Activated B cell treated with CpG ODN at 0.5 μM for 24 hours (primary cell): ENCODE results near the gene UNCX. TPM values are rescaled to one million over a fixed set of nuclear protein-coding genes. Genes with fewer than 3 reads are reported as not detected.

Experiments
- ATAC-seq: fragments of 200-7000 bp; cut with Tn5 transposase; one replicate; pipeline ENCODE4 v1.10.0; 2021; ENCODE audit warnings: low read depth, mild to moderate bottlenecking, moderate library complexity
- CTCF ChIA-PET: fragments of 350-600 bp; sonication (Branson Sonifier 250); formaldehyde crosslinking; loops from one replicate; lab custom pipeline; 2021; ENCODE audit warnings: antibody characterized with exemption; lab: Charles Lee
- POLR2A ChIA-PET: fragments of 350-600 bp; sonication (Branson Sonifier 250); formaldehyde crosslinking; loops from one replicate; lab custom pipeline; 2021; ENCODE audit warnings: antibody characterized with exemption; lab: Charles Lee
- DNase-seq: peaks from one replicate; pipeline ENCODE4 v3.0.0; 2022
- H3K27ac Mint-ChIP-seq: one replicate; pipeline ENCODE4 v1.8.0; 2020; ENCODE audit warnings: mixed read lengths
- H3K27me3 Mint-ChIP-seq: one replicate; pipeline ENCODE4 v1.8.0; 2021; ENCODE audit warnings: mixed read lengths
- H3K36me3 Mint-ChIP-seq: one replicate; pipeline ENCODE4 v1.8.0; 2021; ENCODE audit warnings: low read depth, mixed read lengths
- H3K4me1 Mint-ChIP-seq: one replicate; pipeline ENCODE4 v1.8.0; 2021; ENCODE audit warnings: mixed read lengths
- H3K4me3 Mint-ChIP-seq: one replicate; pipeline ENCODE4 v1.8.0; 2020; ENCODE audit warnings: mild to moderate bottlenecking, mixed read lengths
- H3K9me3 Mint-ChIP-seq: one replicate; pipeline ENCODE4 v1.8.0; 2020; ENCODE audit warnings: mixed read lengths
- intact Hi-C: fragments of 100-400 bp; cut with micrococcal nuclease; formaldehyde crosslinking; loops from one replicate; pipeline ENCODE4 v1.15.1; 2024
- total RNA-seq: library from RNA; stranded (reverse); gene quantifications from 2 replicates; pipeline ENCODE4 v1.2.3, GENCODE V29; 2022
- TF ChIP-seq, protein P1 (sequence below): fragments of 200-600 bp; IDR thresholded peaks from one replicate; pipeline ENCODE4 v1.8.0; 2022; ENCODE audit warnings: antibody characterized with exemption, mild to moderate bottlenecking

The UNCX gene
- total RNA-seq, 1 donor from 2014 or later: not detected

DNA sequence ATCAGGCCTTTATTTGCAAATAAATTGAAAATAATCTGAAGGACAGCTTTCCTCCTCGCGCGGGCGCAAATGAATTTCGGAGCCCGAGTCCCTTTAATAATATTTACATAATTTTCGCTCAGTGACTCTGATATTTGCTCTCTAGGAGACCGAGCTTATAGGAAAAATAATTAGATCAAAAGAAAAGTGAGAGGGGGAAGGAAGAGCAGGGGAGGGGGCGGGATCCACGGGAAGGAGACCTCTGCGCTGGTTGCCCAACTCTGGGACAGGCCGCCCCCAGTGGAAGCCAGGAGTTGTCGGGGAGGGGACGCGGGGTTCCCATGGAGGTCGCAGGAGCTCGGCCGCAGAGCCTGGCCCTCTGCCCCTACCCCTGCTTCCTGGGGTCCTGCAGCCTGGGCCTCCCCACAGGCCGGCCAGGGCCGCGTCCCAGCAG is 5.8 kb downstream of the UNCX start:
- H3K27me3 Mint-ChIP-seq: peaks cover 38% of the 10 kb centered on the region
- intact Hi-C loops: loop anchor here (10.0 kb wide), 1 partner anchor 296 kb away; the partner anchor contains the start of gene MAFK
- ChIA-PET CTCF (no interaction called here), POLR2A (no interaction called here)
- peaks cover 8% of the 10 kb centered on the region for H3K4me1 Mint-ChIP-seq
- H3K27ac Mint-ChIP-seq: no peak overlapping the region
- TF ChIP-seq, protein P1, sequence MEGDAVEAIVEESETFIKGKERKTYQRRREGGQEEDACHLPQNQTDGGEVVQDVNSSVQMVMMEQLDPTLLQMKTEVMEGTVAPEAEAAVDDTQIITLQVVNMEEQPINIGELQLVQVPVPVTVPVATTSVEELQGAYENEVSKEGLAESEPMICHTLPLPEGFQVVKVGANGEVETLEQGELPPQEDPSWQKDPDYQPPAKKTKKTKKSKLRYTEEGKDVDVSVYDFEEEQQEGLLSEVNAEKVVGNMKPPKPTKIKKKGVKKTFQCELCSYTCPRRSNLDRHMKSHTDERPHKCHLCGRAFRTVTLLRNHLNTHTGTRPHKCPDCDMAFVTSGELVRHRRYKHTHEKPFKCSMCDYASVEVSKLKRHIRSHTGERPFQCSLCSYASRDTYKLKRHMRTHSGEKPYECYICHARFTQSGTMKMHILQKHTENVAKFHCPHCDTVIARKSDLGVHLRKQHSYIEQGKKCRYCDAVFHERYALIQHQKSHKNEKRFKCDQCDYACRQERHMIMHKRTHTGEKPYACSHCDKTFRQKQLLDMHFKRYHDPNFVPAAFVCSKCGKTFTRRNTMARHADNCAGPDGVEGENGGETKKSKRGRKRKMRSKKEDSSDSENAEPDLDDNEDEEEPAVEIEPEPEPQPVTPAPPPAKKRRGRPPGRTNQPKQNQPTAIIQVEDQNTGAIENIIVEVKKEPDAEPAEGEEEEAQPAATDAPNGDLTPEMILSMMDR: no peak
- ATAC-seq (no peak), DNase-seq (no peak)
- H3K9me3 Mint-ChIP-seq: no peaks in the 10 kb centered on the region
- H3K36me3 Mint-ChIP-seq: no peaks in the 10 kb centered on the region
- no peak overlapping the region for H3K4me3 Mint-ChIP-seq

DNA sequence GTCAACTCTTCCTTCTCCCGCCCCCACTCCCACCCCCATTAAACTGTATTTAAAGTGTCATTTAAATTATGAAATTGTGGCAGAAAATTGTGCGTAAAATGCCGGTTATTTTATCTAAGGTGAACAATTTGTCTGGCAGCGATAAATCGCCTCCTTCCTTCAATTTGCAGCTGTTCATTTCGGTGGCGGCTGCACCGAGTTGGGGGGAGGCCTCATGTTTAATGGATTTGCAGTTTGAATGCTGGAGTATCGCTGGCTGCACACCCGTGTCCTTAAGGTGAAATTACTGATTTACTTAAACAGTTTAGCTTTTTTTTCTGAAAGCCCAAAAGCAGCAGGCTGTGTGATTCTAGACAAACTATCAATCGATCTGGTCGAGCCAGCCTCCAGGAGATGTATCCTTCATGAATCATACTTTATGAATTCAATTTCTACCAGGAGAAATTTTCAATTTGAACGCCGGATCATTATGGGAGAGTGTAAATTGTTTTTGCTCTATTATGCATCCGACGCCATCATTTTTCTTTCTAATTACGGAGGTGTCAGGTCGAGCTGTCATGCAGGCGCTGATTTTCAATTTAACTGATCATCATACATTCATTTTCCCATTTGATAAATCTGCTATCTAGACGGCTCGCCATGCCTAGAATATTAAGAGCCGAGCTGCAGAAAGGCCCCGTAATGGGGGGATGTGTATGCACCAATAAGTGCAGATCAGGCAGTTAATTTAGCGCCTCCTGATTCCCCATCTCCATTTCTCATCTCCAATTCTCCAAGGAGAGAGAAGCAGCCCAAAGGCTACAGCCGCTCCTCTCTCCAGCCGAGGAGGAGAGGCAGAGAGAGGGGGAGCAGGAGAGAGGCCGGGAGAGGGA is 6.5 kb downstream of the UNCX start:
- Mint-ChIP-seq H3K27me3 (peaks cover 43% of the 10 kb centered on the region), H3K36me3 (no peaks in the 10 kb centered on the region), H3K4me3 (no peak overlapping the region), H3K27ac (peak overlapping the region; percentile 35), H3K9me3 (no peaks in the 10 kb centered on the region), H3K4me1 (peaks cover 8% of the 10 kb centered on the region)
- intact Hi-C loops: loop anchor here (10.0 kb wide), 1 partner anchor 296 kb away; the partner anchor contains the start of gene MAFK
- POLR2A ChIA-PET: no interaction called here
- no peak for DNase-seq
- TF ChIP-seq, protein P1: no peak
- CTCF ChIA-PET: interaction anchor here (0.7 kb wide), 1 partner anchor 134 kb away, joined by 3 read pairs; no protein-coding TSS in a partner anchor
- no peak for ATAC-seq

DNA sequence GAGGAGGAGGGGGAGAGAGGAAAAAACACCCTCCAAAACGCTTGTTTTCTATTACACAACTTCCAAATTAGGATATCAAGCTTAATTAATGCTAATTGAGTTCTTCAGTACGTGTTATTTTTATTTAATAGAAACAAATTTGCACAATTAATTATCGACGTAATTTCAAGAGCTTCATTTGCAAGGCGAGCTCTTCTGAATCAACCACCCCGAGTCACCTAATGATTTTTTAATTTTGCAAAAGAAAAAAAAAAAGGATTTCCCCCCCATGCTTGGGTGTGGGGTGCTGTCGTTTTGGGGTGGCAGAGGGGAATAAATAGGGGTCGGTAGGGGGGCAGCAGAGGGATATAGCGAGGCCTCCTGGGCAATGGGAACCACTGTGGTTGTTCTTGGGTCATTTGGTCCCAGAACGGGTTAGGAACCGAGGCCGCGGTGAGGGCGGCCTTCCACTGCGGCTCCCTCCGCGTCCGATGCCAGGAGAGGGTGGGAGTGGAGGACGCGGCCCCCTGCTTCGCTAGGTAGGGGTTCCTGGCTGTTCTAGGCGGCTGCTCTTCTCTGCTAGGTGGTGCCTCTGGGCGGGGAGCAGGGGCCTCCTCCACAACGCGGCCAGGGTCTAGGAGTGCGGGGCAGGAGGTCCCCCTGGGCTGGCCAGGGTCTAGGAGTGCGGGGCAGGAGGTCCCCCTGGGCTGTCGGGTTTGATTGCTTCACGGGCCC is 7.3 kb downstream of the UNCX start:
- ChIA-PET POLR2A (no interaction called here), CTCF (interaction anchor here (0.7 kb wide), 1 partner anchor 133 kb away, joined by 3 read pairs; no protein-coding TSS in a partner anchor)
- H3K36me3 Mint-ChIP-seq: no peaks in the 10 kb centered on the region
- TF ChIP-seq, protein P1: no peak
- H3K27ac Mint-ChIP-seq: no peak overlapping the region
- ATAC-seq (no peak), DNase-seq (no peak)
- peaks cover 42% of the 10 kb centered on the region for H3K27me3 Mint-ChIP-seq
- intact Hi-C loops: loop anchor here (10.0 kb wide), 1 partner anchor 295 kb away; the partner anchor contains the start of gene MAFK
- peaks cover 4% of the 10 kb centered on the region for H3K4me1 Mint-ChIP-seq
- no peak overlapping the region for H3K4me3 Mint-ChIP-seq
- no peaks in the 10 kb centered on the region for H3K9me3 Mint-ChIP-seq

DNA sequence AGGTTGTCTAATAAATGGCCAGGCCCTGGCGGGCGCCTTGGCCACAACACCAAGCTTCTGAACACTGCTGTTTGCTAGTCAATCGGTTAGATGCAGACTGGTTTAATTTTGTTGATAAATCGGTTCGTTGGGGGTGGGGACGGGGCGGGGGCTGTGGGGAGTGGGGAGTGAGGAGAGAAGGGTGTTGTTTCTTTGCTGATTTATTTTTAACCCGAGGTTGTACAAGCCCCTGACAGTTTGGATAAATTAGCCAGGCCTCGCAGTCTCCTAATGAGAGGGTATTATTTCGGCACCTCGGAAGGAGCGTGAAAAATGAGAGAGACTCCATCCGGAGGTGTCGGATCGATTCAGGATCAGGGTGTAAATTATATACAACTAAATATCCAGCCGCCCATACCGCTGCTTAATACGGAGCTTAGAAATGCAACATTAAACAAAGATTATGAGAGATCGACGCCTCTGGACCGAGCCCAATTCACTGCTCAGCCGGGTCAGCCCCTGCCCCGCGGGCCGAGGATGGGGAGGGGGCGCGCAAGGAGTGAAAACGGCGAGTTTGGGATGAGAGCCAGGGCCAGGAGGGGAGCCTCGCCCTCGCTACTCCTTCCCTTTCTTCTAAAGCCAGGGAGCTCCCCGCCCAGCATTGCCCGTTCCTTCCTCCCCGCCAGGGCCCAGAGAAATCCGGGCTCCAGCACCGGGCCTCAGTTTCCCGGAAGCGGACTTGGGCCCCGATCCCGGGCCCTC is 8.0 kb downstream of the UNCX start:
- Mint-ChIP-seq H3K9me3 (no peaks in the 10 kb centered on the region), H3K4me1 (peaks cover 2% of the 10 kb centered on the region), H3K4me3 (no peak overlapping the region), H3K36me3 (no peaks in the 10 kb centered on the region), H3K27me3 (peaks cover 46% of the 10 kb centered on the region), H3K27ac (peak overlapping the region; percentile 61)
- intact Hi-C loops: no loop called here
- ChIA-PET CTCF (no interaction called here), POLR2A (no interaction called here)
- DNase-seq (no peak), ATAC-seq (no peak)
- TF ChIP-seq, protein P1: no peak
